Right lobe of liver (tissue), 4 donors: ENCODE results near the gene CFAP251.

Experiments
- CTCF ChIP-seq, 4 donors: fragments of 200-600 bp in 3 of 4; fragments of 450-650 bp in 1 of 4; IDR thresholded peaks; one replicate each; pipeline versions ENCODE4 v1.5.1 to v1.8.0; 2016 to 2022; ENCODE audit warnings: antibody characterized with exemption in 4 of 4, mild to moderate bottlenecking in 2 of 4
- POLR2A ChIP-seq: fragments of 450-650 bp; IDR thresholded peaks from one replicate; pipeline ENCODE4 v1.6.1; 2017; ENCODE audit warnings: antibody characterized with exemption, mild to moderate bottlenecking
- donor health status: DM: no; HTN: no; CAD: no.
- donor health status: DM: no; HTN: no; CAD: no.
- donor health status: DM: no; HTN: yes; CAD: no.

- TF ChIP-seq CTCF (IDR thresholded peaks at IDR 0.05) (no peak), POLR2A (no peak)
Measured at GRCh38 chr12:121899590-121899989, 18.8 kb upstream of the CFAP251 start.
